Activated CD4-positive, CD25-positive, alpha-beta regulatory T cell (primary cell): ENCODE measurements around the gene FCAMR.
"Not testable (repeated sequence)": the region's sequence is repeated elsewhere in the genome, so short reads cannot be mapped to it uniquely, and the experiment has no call there.

Source experiments
- DNase-seq, 4 experiments: peaks; one replicate each; lab custom pipeline; 2025; lab: John Stamatoyannopoulos, UW

The FCAMR gene

DNA sequence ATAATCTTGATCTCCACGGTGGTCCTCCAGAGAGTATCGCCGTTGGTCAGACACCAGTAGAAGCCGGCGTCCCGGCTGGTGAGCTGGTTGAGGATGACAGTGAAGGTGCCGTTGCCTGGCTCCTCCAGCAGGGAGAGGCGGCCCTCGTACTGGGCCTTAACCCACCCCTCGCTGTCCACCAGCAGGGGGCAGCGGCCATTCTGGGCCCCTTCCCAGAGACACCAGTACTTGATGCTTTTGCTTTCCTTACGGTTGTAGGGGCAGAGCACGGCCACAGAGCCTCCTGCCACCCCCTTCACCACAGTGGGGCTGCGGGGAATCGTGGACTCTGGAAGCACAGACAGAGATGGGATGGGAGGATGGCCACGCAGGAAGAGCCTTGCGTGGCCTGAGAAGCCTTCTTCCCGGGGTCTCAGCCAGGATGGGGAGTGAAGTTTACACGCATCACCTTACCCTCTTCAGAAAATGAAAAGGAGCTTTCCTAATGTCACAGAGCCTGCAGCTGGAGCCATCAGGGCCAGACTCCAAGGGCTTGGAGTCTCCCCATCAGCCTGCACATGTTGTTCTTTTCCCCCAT lies 34.7 kb downstream of the FCAMR start:
- peak in 2 of 4 experiments; percentile 10 to 28 for DNase-seq

DNA sequence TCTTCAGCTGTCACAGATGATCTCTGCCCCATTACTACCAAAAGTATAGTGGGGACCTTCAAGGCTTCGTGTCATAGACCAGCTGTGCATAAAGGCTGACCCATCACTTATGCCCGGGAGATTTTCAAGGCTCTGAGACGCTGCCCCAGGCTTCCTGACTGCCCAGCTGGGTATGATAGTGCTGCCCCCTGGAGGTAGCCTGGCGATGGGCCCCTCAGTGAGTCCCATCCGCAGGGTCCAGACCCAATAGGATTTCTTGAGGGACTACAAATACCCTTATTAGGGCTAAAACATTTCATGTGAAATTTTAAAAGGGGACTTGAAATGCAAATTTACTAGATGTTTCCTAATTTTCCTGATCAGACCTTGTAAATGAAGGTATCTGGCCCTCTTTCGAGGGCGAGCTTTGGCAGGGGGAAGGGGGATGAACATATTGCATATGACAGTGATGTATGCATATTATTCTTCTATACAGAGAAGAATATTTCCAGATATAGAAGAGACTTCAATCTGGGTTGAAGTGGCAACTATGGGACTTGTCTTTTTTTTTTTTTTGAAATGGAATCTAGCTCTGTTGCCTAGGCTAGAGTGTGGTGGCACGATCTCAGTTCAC lies 36.8 kb downstream of the FCAMR start:
- DNase-seq, result peak; percentile 55 to 69 (median 63)

DNA sequence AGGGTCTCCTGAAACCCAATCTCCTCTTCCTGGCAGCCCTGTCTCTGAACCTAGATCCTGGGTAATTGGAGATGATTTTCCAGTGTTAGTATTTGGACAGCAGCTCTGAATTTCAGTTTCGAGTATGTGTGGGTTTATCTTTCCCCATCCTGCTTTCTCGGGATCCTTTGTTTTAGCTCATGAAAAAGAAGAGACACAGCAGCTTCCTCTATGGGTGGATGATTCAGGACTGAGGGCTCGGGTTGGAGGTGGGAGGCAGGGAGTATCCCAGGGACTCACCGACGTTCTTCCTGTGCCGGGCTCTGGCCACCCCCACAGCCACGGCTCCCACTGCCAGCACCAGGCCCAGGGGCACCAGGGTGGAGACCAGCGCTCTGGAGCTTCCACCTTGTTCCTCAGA lies 38.1 kb downstream of the FCAMR start:
- no peak for DNase-seq

DNA sequence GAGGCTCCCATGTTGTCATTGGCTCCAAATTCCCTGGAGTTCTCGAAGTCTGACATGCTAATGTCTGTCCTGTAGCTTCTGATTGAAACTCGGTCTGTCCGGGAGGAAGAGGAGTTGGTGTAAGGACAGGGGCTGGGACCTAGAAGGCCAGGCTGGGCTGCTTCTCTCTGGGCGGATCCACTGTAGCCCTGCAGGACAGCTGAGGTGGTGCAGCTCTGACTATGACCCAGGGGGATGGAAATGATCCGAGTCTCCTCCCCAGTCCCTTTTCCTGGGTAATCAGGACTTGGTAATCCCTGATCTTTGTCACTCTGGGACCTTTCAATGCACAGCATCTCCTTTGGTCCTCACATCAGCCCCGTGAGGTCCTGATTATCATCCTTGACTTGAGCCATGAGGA lies 38.6 kb downstream of the FCAMR start:
- DNase-seq, result no peak

DNA sequence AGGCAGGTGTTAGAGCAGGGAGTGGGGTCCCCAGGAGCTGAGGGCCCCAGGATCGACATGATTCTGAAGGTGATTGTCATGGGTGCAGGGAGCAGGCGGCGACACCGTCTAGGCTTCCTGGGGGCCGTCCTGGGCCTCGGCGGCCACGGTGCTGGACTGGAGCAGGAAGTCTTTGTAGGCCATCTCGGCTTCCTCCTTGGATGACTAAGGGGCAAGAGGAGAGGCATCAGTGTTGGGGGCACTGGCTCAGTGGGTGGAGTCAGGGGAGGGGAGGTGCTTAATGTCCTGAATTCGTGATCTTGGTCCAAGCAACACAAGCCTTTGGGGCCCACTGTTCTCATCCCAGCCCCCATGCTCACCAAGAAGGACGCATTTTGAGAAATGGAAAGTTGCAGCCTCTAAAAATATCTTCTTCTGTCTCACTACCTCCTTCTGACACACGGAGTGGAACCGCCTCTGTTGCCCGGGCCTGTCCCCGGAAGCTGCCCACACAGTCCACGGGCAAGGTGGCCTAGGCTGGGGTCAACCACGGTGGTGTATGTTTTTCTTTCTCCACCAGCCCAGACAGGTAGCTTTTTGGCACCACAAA lies 40.0 kb downstream of the FCAMR start:
- peak in 1 of 4 experiments; percentile 11 for DNase-seq

DNA sequence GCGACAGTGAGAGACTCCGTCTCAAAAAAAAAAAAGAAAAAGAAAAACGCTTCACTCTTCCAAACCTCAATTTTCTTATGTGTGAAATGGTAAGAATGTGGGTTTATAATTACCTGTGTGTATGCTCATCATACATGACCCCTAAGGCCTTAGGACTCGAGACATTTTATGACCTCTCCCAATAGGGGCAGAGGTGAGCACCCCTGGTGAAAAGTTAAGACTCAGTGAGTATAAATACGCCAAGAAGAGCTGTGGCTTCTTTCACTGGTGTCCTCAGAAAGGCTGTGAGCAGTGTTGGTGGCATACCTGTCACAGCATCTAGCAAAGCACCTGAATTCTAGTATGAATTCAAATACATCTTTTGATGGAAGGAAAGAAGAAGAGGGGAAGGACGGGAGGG lies 40.7 kb downstream of the FCAMR start:
- DNase-seq, result no peak

DNA sequence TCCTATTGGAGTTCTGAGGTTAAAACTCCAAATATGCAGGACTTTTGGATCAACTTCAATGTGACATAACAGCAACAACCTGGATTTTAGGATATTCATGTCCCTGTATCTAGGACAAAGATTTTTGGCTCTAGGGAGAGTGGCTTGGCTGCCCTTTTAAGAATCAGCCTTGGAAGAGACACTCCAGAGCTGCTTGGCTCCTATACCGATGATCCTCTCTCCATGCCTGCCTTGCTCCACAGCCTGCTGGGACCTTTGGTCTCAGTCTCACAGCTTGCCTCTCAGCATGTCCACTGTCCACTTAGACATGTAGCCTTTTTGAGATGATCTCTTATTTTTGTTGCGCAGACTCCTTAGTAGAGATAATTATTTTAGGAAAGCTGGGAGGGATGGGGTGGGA lies 44.0 kb downstream of the FCAMR start:
- DNase-seq, result no peak

DNA sequence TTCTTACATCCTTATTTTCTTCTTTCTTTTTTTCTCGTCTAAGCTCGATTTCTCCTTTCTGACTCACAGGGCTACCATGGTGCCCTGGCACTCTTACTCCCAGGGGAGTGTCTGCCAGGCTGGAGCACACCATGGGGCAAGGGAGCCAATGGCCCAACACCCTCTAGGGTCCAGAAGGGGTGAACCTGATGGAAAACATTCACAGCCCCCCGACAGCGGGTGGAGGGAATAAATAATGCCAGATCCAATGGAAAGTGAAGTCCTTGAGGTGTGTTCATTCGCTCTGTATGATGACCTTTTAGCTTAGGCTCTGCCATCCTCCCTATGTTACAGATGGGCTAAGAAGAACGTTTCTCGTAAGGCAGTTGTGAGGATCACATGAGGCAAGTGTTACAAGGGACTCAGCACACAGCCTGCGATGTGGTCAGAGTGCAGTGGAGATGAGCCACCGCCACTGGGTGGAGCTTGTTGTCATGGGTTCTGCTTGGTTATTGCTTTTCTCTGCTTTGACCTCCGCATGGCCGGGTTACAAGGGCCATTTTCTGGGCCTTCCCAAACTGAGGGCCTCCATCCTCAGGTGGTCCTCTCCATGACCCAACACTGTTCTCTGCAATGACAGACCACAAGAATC lies 45.0 kb downstream of the FCAMR start:
- peak in 3 of 4 experiments; percentile 18 to 28 (median 18) for DNase-seq

DNA sequence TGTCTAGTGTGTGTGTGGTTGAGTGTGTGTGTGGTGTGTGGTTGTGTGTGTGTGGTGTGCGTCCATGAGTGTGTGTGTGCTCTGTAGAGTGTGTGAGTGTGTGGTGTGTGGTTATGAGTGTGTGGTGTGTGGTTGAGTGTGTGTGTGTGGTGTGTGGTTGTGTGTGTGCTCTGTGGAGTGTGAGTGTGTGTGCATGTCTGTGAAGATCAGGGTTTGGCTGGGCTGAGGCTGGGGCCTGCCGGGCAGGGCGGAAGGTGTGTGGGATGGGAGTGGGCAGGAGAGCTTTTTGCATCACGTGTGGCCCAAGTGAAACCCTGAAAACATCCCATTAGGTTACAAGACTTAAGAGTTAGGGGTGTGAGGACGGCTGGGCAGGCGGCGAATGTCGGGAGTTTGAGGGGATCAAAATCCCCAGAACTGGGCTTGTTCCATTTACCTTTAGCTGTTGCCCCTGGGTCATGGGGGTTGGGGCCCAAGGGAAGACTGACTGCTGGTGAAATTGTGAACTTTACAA lies 45.6 kb downstream of the FCAMR start:
- no peak for DNase-seq

DNA sequence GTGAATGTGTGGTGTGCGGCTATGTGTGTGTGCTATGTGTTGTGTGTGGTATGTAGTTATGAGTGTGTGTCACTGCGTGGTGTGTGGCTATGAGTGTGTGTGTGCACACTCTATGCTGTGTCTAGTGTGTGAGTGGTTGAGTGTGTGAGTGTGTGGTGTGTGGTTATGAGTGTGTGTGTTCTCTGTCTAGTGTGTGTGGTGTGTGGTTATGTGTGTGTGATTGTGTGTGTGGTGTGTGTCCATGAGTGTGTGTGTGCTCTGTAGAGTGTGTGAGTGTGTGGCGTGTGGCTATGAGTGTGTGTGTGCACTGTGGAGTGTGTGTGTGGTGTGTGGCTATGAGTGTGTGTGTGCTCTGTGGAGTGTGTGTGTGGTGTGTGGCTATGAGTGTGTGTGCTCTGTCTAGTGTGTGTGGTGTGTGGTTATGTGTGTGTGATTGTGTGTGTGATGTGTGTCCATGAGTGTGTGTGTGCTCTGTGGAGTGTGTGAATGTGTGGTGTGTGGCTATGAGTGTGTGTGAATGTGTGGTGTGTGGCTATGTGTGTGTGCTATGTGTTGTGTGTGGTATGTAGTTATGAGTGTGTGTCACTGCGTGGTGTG lies 46.2 kb downstream of the FCAMR start:
- not testable (repeated sequence) for DNase-seq

DNA sequence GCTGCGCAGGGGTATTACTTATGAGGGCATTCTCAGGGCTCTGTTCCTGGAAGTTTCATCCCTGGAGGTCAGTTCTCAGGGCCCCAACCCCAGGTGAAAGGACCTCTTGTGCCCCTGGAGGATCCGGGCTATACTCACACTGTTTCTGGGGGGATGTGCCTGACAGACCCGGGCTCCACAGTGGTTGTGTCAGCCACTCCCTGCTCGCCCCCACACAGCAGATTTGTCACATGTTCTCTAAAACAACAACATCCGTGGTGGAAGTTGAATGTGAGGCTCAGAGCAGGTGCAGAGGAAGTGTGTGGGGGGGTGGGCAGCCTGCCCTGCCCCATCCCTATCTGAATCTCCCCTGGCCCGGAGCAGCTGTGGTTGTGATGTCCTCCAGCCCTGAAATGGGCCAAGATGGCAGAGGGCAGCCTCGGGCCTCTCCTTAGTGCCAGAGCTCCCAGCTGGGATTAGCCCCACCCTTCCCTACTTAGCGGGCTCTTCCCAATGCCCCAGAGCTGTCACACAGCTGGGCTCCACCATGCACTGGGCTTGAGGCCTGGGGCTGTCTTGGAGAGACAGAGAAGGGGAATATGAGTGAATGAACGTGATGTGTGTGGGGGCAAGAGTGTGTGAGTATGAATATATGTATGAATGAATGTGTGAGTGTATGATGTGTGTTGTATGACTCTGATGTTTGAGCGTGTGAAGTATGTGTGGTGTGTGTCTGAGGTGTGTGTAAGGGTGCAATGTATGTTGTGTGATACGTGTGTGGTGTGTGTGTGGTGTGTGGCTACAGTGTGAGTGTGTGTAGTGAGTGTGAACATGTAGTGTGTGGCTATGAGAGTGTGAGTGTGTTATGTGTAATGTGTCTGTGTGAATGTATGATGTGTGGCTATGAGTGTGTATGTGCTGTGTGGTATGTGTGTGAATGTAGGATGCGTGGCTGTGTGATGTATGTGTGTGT lies 47.0 kb downstream of the FCAMR start:
- peak in 2 of 4 experiments; percentile 71 to 73 for DNase-seq

DNA sequence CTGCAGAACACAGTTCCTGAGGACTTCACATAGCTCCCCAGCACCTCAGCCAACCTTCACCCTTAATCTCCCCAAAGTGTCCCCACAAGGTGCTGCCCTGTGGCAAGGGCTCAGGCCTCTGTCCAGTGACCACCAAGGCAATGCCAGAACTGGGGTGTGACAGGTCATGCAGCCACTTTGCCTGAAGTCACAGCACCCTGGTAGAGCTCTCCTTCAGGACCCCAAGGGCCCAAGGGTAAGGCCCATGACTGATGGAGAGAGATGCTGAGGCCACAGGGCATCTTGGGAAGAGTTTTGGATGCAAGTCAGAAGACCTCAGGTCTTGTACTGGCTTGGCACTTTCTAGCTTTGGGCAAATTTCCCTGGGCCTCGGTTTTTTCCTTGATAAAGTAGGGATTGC lies 47.7 kb downstream of the FCAMR start:
- DNase-seq, result no peak

DNA sequence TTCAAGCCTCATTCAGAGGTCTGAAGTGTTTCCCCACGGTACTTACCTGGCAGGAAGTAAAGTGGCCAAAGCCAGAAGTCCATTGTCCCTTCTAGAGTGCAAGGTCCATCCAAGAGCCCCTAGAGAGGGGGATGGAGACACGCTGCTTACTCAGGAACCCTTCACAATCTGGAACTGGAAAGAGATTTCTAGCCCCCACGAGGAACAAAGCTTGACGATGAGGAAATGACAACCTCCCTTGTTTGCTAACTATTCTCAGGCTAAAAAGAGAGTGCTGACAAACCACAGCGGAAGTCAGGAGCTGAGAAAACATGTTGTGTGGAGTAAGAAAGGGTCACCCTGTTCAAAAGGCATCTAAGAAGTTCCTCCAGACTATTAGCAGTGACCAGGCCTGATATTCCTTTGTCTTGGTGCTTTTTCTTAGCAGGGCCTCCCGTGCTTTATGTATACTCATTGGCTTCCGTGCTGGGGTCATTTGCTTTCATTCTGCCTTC lies 48.4 kb downstream of the FCAMR start, which contains the start of gene FCMR:
Gene FCMR (minus strand): TSS at position 170 of the 494 bp plus-strand sequence. CDS start 87 bp downstream, at position 83.
- peak in 1 of 4 experiments; percentile 24 for DNase-seq

DNA sequence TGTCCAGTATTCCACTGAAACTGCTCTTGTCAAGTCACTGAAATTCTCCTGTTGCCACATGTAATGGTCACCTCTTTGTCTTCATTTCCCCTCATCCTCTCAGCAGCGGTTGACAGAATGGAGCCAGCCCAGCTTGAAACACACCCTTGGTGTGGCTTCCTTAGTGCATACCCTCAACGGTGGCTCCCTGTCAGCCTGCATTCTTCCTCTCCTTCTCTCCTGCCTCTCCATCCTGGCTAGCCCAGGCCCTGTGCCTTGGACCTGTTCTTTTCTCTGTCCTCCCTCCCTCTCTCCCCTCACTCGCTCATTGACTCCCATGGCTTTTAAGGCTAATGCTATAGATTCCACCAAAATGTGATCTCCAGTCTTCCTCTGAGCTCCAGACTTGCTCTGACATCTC lies 52.2 kb downstream of the FCAMR start:
- DNase-seq, result no peak

DNA sequence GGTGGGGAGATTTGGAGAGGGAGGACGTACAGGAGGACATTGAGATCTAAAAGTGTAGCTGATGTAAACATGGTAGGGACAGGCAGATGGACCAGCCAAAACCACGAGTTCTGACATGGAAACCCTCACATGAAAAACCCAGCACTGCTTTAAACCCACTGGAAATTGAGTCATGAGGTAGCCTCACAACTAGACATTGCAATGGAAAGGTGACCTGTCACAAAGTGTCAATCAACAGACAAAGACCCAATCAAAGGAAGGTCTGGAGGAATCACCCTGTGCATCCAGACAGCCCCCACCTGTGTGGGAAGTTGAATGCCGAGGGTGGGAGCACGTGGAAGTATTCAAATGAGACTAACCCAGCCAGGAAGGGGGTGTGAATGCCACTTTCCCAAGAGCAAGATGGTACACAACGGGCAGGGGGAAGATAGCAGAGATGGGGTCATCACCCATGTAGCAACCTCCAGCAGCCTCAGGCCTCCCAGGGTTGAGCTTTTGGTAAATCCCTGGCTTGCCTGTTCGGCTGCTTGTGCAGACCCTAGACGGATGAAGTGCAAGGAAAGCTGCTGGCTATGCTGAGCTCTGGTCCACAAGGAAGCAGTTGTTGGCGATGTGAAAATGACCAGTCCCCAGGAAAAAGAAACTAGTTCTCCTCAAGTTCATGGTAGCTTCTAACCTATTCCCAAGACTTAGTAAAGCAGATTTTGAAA lies 54.1 kb downstream of the FCAMR start:
- no peak for DNase-seq

DNA sequence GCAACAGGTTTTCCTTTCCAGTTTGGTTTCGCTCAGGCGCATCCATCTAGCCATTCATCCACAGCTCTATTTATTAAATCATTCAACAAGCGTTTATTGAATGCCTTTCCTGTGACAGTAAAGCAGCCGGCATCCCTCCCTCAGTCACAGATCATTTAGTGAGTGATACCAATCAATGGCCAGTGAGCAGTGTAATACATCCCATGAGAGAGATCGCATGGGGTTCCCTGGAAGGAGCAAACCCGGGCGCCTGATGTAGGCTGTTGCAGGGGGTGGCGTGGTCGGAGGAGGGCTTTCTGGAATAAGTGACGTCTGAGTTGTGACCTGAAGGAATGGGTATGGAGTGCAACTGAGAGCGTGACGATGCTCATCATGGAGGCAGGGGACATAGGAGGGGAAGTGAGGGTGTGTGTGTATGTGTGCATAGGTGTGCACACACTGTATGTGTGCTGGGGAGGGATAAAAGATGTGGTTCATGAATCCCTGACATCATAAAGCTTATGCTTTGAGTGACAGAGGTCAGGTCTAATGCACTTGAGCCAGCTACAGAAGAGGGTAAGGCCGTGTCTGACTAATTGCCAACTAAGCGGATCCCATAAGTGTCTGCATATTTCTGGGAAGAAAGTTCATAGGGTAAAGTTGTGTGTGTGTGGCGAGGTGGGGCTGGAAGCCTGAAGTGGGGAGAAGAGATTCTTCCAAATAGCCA lies 55.1 kb downstream of the FCAMR start:
- no peak for DNase-seq

DNA sequence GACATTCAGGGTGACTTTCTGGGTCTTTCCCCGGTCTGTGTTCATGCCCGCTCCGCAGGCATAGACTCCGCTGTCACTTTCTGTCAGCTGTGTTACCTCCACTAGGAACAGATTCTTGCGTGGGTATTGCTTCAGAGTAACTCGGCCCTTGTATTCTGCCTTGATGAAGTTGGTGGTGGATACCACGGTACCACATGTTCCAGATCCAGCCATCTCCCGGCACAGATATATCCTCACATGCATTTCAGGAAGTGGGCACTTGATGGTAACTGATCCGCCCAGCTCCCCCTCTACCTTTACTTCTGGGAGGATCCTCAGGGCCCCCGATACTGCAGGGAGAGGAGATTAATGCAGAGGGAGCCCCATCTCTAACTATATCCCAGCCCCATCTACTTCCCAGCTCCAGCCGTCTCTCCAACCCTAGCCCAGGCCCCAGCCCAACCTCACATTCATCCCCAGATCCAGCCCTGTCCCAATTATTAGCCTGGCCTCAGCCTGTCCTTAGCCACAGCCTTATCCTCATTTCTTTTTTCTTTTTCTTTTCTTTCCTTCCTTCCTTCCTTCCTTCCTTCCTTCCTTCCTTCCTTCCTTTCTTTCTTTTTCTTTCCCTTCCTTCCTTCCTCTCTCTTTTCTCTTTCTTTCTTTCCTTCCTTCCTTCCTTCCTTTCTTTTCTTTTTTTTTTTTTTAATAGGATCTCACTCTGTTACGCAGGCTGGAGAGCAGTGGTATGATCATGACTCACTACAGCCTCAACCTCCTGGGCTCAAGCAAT lies 56.3 kb downstream of the FCAMR start:
- DNase-seq, result no peak

DNA sequence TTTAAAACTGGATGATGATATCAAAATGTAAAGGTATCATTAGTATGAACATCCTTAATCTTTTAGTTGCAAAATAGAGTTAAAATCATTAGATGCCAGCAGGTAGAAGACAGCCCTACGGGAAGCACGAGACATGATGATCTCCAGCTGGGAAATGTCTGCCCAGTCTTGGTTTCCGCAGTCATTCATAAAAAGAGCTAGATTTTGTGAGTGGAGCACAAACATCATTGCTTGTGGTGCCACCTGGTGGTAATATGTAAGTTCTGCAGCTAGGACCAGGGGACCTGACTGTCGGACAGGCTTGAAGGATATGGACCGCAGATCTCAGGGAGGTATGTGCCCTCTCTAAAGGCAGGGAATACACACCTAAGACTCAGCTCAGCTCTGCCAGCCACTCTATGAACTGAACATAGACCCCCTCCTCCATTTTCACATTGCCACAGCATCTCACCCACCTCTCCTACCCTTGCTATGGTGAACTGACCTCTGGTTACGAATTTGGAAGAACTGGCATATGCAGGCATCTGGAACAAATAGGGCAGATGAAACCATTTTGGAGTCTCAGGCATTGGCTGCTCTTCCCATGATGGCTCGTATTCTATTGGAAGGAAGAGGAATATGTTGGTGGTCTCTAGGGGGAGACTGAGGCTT lies 57.7 kb downstream of the FCAMR start:
- DNase-seq, result peak in 3 of 4 experiments; percentile 13 to 34 (median 28)
